Ureter (tissue), 1 donor: ENCODE results near the gene SEMA5A. TPM values are rescaled to one million over a fixed set of nuclear protein-coding genes. Genes with fewer than 3 reads are reported as not detected.

ENCODE experiments used
- DNase-seq: peaks from one replicate; pipeline ENCODE4 v3.0.0-alpha.2; 2020; ENCODE audit warnings: low spot score
- total RNA-seq: library from RNA; stranded (reverse); gene quantifications from one replicate; pipeline ENCODE4 v1.2.4, GENCODE V29; 2023
- donor health status: DM: yes; HTN: yes; CAD: no.

Gene SEMA5A
- total RNA-seq, 1 donor from 2014 or later, result 57.0 TPM

GRCh38 chr5:9173281-9174048 lies 372.4 kb downstream of the SEMA5A start:
- no peak for DNase-seq

DNA sequence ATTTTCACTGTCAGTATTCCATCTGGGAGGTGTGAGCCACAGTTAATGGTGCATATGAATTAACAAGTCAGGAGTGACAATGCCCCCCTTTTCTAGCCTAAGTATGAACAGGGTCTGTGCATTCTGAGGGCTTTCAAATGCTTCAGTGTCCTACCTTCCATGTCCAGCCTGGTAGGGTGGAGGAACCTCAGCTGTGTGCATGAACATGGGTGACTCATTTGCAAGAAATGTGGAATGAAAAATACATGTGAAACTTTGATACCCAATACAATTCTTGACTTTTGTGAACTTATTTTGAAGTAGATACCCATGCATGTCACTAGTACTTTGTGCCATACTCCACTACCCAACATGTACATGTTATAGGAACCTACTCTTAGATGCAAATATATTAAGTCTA lies 375.8 kb downstream of the SEMA5A start:
- no peak for DNase-seq

DNA sequence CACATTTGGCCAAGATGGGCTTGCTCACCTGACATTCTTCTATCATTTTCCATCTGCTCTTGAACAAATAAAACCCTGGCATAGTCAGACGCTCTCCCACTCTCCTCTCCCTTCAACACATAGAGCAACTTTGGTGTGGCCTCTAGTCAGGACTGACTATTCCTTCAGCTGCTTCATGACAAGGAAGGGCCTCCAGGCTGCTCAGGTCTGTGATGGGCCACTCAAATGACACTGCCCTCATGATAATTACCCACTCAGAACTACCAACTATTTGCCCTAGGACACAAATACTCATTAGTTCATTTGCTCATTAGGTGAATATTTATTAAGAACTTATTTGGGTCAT lies 376.3 kb downstream of the SEMA5A start:
- no peak for DNase-seq

- DNase-seq, result no peak
Measured at GRCh38 chr5:9168791-9169556, 376.9 kb downstream of the SEMA5A start.

- no peak for DNase-seq
Measured at GRCh38 chr5:9166202-9167112, 379.4 kb downstream of the SEMA5A start.

DNA sequence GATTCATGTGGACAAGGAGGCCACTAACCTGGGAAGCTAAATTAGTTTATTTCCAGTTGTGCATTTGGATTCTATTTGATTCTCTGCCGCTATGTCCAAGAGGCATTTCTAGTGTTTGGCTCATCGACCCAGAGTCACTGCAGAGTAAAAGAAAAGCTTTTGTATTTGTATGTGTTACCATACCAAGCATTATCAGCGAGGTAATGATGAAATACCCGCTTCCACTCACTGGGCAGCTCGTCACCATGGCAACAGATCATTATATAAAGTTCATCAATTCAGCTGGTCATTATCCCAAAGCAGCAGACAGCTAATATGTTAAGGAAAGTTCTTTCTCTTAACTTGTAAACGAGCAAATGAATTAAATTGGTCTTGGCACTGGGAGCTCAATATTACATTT lies 380.3 kb downstream of the SEMA5A start:
- DNase-seq, result no peak

GRCh38 chr5:9160747-9161146 lies 385.1 kb downstream of the SEMA5A start:
- DNase-seq, result no peak

- DNase-seq, result no peak
Measured at GRCh38 chr5:9157811-9158210, 388.1 kb downstream of the SEMA5A start.

GRCh38 chr5:9157020-9157419 lies 388.9 kb downstream of the SEMA5A start:
- no peak for DNase-seq

DNA sequence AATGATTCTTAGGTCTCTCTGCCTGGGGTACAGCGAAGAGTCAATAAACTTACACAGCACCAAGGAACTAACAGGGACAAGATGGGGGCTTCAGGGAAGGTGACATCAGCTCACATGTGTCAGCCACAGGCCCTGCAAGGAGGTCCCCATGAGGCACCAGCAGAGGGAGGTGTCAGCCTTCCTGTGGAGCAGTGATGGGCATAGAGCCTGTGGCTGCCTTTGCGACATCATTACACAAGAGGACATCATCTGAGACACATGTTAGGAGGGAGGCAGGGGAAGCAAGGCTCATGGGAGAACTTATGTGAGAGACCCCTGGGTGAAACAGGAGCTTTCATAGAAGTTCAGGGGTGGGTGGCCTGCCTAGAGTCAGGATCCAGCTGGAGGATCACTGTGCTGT lies 389.6 kb downstream of the SEMA5A start:
- no peak for DNase-seq

GRCh38 chr5:9151684-9152427 lies 394.0 kb downstream of the SEMA5A start:
- no peak for DNase-seq

DNA sequence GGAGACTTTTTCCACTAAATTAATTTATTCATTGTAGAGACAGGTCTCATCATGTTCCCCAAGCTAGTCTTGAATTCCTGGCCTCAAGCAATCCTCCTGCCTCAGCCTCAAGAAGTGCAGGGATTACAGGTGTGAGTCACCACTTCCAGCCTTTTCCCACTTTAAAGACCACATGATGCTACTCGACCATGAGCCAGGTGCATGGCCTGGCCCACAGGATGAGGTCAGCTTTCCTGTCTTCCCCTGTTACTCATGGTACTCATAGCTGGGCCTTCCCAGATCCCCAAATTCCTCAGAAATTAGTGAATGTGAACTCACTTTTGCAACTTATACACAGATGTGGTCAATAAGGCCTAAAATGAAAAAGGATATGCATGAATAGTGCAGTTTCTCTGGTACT lies 395.9 kb downstream of the SEMA5A start:
- DNase-seq, result no peak

DNA sequence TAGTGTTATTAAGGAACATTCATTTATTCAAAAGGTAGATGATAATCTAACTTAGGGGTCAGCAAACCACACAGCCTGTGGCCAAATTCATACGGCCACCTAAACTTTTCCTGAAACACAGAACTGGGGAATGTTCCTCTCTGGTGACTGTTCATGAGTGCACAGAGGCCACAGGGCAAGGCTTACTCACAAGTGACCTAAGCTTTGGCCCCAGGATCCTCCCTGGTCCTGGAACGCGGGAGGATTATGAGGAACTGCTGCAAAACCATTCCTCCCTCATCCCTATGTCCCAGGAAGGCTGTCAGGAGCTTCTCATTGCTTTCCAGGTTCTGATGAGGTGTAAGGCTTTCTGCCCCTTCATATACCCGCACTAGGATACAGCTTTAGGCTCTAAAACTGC lies 397.6 kb downstream of the SEMA5A start:
- DNase-seq, result no peak

- no peak for DNase-seq
Measured at GRCh38 chr5:9140711-9141110, 405.2 kb downstream of the SEMA5A start.

- no peak for DNase-seq
Measured at GRCh38 chr5:9140202-9140601, 405.7 kb downstream of the SEMA5A start.

GRCh38 chr5:9139344-9139743 lies 406.5 kb downstream of the SEMA5A start:
- DNase-seq, result no peak

DNA sequence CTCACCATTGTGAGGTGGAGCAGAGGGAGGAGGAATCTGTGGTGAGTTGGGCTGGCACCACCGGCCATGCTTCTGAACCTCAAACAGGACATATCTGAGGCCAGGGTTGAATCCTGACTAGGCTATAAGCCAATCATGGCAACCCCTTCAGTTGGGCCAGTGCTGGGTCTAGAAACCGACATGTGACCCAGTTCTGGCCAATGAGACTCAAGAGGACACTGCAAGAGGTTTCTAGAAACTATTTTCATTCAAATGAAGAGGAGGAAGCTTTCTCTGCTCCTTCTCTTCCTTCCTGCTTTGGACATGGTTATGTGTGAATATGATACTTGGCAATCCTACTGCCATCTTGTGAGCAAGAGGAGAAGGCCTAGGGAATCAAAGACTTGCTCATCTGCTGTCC lies 417.7 kb downstream of the SEMA5A start:
- DNase-seq, result no peak

DNA sequence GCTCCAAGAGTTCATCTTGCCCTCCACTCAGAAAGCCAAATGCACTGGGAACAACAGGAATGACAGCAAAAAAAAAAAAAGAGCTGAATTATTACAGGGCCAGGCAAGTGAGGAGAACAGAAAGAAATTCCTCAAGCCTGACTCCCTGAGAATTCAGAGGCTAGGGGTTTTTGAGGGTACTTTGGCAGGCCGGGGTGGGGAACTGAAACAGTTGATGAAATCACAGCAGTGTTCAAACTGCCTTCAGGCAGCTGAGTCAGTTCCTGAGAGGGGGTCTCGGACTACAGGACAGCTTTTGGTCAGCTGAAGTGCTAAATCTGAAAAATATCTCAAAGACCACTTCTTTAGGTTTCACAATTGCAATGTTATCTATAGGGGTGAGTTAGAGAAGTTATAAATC lies 419.4 kb downstream of the SEMA5A start:
- no peak for DNase-seq

GRCh38 chr5:9125852-9126251 lies 420.0 kb downstream of the SEMA5A start:
- DNase-seq, result no peak

DNA sequence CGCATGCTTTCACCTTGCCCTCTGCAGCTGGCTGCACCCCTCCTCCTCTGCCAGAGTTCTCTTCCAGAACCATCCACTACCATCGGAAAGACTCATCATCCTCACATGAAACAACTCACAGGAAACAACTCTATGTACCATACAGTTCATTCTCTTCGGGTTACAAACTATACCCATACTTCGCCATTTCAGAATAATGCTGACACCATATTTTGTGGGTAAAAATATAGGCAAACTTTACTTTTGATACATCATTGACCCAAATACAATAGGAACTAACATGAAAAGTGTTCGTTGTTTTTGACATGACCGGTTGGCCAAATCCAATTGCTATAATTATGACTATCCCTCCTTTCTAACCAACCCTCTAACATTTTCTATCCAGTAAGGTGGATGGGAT lies 421.0 kb downstream of the SEMA5A start:
- no peak for DNase-seq

DNA sequence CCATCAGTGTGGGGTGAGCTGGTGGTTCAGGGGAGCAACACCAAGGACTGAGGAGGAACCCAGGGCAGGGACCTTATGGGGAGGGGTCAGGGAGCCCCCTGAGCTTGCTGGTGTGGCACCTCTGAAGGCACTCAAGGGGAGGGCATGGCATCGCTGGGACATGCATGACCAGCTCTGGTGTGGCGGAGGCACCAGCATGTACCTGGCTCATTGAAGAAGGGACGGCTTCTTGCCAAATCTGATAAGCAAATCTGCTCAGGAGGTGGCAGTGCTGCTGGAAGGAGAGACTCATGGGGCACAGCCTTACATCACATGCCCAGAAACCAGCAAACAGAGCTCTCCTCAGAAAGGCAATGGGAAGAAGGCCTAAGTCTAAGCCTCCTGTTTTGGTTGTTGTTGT lies 421.8 kb downstream of the SEMA5A start:
- DNase-seq, result peak; percentile 67

GRCh38 chr5:9122528-9122927 lies 423.3 kb downstream of the SEMA5A start:
- DNase-seq, result no peak
